Caco-2 (cell line): ENCODE data around the gene SLC25A53. TPM values are rescaled to one million over a fixed set of nuclear protein-coding genes. Genes with fewer than 3 reads are reported as not detected.

ENCODE experiments used
- BruUV-seq: library from RNA; stranded (reverse); fragments of 400-500 nt; replicated peaks from 2 replicates; lab custom pipeline; 2021; lab: Mats Ljungman, UMichigan
- CTCF ChIA-PET: fragments of 300-600 bp; sonication (Branson Sonifier 250); formaldehyde crosslinking; loops from one replicate; lab custom pipeline; 2022; ENCODE audit warnings: antibody characterized with exemption; lab: Charles Lee
- POLR2A ChIA-PET: fragments of 300-600 bp; sonication (Branson Sonifier 250); formaldehyde crosslinking; loops from one replicate; lab custom pipeline; 2022; ENCODE audit warnings: antibody characterized with exemption; lab: Charles Lee
- DNase-seq, 2 experiments: peaks; one replicate each; pipeline versions ENCODE4 v3.0.0 to v3.0.0-alpha.2; 2020 to 2022
- H3K27me3 ChIP-seq: replicated peaks from 2 replicates; pipeline ENCODE4 v1.6.0; 2011; ENCODE audit warnings: low read length; ENCODE audit not compliant: control insufficient read depth, insufficient read depth
- H3K36me3 ChIP-seq: 2 replicates; pipeline ENCODE4 v1.5.1; 2011; ENCODE audit warnings: low read length; ENCODE audit not compliant: control insufficient read depth, insufficient read depth
- H3K4me1 ChIP-seq: fragments of 250-450 bp; sonication (Bioruptor Pico); 2 replicates; pipeline ENCODE4 v1.5.1; 2020; ENCODE audit warnings: mild to moderate bottlenecking
- H3K4me3 ChIP-seq: 2 replicates; pipeline ENCODE4 v1.5.1; 2011; ENCODE audit warnings: low read depth, mild to moderate bottlenecking, control low read depth, low read length
- H3K9me3 ChIP-seq: fragments of 250-450 bp; sonication (Bioruptor Pico); 2 replicates; pipeline ENCODE4 v1.5.1; 2020; ENCODE audit warnings: mild to moderate bottlenecking, moderate library complexity
- H3K27ac Mint-ChIP-seq: one replicate; pipeline ENCODE4 v1.8.0; 2022; ENCODE audit warnings: mixed read lengths; ENCODE audit not compliant: unreplicated experiment
- H3K27me3 Mint-ChIP-seq: one replicate; pipeline ENCODE4 v1.8.0; 2022; ENCODE audit warnings: mixed read lengths; ENCODE audit not compliant: insufficient read depth, unreplicated experiment
- H3K36me3 Mint-ChIP-seq: one replicate; pipeline ENCODE4 v1.8.0; 2022; ENCODE audit warnings: mild to moderate bottlenecking, mixed read lengths; ENCODE audit not compliant: insufficient read depth, unreplicated experiment
- H3K4me1 Mint-ChIP-seq: one replicate; pipeline ENCODE4 v1.8.0; 2022; ENCODE audit warnings: low read depth, mixed read lengths; ENCODE audit not compliant: unreplicated experiment
- H3K4me3 Mint-ChIP-seq: one replicate; pipeline ENCODE4 v1.8.0; 2022; ENCODE audit warnings: mild to moderate bottlenecking, moderate library complexity, mixed read lengths; ENCODE audit not compliant: unreplicated experiment
- H3K9me3 Mint-ChIP-seq: one replicate; pipeline ENCODE4 v1.8.0; 2022; ENCODE audit warnings: mixed read lengths; ENCODE audit not compliant: unreplicated experiment
- intact Hi-C: fragments of 100-400 bp; cut with micrococcal nuclease; formaldehyde crosslinking; loops from one replicate; pipeline ENCODE4 v1.10.0; 2022; ENCODE audit not compliant: unreplicated experiment
- total RNA-seq: library from RNA; stranded (reverse); gene quantifications from 2 replicates; pipeline ENCODE4 v1.2.3, GENCODE V29; 2022
- TF ChIP-seq, protein P1 (sequence below), 2 experiments: fragments of 200-600 bp in 1 of 2; IDR thresholded peaks; 1 replicate in 1 of 2; 2 replicates in 1 of 2; pipeline versions ENCODE4 v1.5.1 to v1.8.0; 2011 to 2022; ENCODE audit warnings: antibody characterized with exemption in 1 of 2, control low read depth in 1 of 2, inconsistent platforms in 1 of 2, low read depth in 1 of 2, low read length in 1 of 2, mild to moderate bottlenecking in 1 of 2, moderate library complexity in 1 of 2; ENCODE audit not compliant: insufficient read depth in 1 of 2, severe bottlenecking in 1 of 2, unreplicated experiment in 1 of 2

The SLC25A53 gene
- total RNA-seq, 1 experiment from 2014 or later, result 3.2 TPM

DNA sequence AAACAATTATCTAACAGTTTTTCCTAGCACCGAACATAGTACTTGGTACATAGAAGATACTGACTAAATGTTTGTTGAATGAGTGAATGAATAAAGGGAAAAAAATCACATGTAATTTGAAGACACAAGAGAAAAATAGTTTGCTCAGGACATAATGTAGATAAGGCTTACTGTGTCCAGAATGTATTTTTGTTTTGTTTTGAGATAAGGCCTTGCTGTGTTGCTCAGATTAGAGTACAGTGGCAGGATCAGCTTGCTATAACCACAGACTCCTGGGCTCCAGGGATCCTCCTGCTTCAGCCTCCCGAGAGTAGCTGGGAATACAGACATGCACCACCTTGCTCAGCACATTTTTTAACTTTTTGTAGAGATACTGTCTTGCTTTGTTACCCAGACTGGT, 16.0 kb upstream of the SLC25A53 start:
- ChIA-PET CTCF (no interaction called here), POLR2A (no interaction called here)
- H3K36me3 Mint-ChIP-seq, result peaks cover 5% of the 10 kb centered on the region
- no peak overlapping the region for H3K4me3 Mint-ChIP-seq
- no peaks in the 10 kb centered on the region for H3K9me3 ChIP-seq
- H3K9me3 Mint-ChIP-seq, result no peaks in the 10 kb centered on the region
- TF ChIP-seq, protein P1, sequence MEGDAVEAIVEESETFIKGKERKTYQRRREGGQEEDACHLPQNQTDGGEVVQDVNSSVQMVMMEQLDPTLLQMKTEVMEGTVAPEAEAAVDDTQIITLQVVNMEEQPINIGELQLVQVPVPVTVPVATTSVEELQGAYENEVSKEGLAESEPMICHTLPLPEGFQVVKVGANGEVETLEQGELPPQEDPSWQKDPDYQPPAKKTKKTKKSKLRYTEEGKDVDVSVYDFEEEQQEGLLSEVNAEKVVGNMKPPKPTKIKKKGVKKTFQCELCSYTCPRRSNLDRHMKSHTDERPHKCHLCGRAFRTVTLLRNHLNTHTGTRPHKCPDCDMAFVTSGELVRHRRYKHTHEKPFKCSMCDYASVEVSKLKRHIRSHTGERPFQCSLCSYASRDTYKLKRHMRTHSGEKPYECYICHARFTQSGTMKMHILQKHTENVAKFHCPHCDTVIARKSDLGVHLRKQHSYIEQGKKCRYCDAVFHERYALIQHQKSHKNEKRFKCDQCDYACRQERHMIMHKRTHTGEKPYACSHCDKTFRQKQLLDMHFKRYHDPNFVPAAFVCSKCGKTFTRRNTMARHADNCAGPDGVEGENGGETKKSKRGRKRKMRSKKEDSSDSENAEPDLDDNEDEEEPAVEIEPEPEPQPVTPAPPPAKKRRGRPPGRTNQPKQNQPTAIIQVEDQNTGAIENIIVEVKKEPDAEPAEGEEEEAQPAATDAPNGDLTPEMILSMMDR (IDR thresholded peaks at IDR 0.05; ENCODE audit: insufficient read depth in 1 of 2, low read depth in 1 of 2, low read length in 1 of 2, severe bottlenecking in 1 of 2, unreplicated experiment in 1 of 2), result no peak
- H3K27ac Mint-ChIP-seq, result no peak overlapping the region
- DNase-seq, result no peak
- no peaks in the 10 kb centered on the region for H3K4me1 Mint-ChIP-seq
- H3K27me3 ChIP-seq, result no peaks in the 10 kb centered on the region
- intact Hi-C loops, result no loop called here
- BruUV-seq, result no TSS peak
- no peaks in the 10 kb centered on the region for H3K36me3 ChIP-seq
- H3K4me1 ChIP-seq, result no peaks in the 10 kb centered on the region
- no peaks in the 10 kb centered on the region for H3K27me3 Mint-ChIP-seq
- no peak overlapping the region for H3K4me3 ChIP-seq

DNA sequence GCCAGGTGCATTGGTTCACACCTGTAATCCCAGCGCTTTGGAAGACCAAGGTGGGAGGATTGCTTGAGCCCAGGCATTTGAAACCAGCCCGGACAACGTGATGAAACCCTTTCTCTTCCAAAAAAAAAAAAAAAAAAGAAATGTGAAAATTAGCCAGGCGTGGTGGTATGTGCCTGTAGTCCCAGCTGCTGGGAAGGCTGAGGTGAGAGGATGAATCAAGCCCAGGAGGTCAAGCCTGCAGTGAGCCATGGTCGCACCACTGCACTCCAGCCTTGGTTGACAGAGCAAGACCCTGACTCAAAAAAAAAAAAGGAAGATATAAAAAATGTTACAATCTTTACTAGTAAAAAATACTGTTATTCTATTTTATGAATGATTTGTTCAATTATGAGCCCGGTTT, 15.3 kb upstream of the SLC25A53 start:
- Mint-ChIP-seq H3K36me3 (peaks cover 5% of the 10 kb centered on the region), H3K4me3 (no peak overlapping the region), H3K4me1 (no peaks in the 10 kb centered on the region), H3K27me3 (no peaks in the 10 kb centered on the region), H3K9me3 (no peaks in the 10 kb centered on the region), H3K27ac (no peak overlapping the region)
- TF ChIP-seq, protein P1 (IDR thresholded peaks at IDR 0.05; ENCODE audit: insufficient read depth in 1 of 2, low read depth in 1 of 2, low read length in 1 of 2, severe bottlenecking in 1 of 2, unreplicated experiment in 1 of 2), result no peak
- no peak overlapping the region for H3K4me3 ChIP-seq
- no peaks in the 10 kb centered on the region for H3K4me1 ChIP-seq
- no peak for DNase-seq
- no peaks in the 10 kb centered on the region for H3K9me3 ChIP-seq
- POLR2A ChIA-PET, result no interaction called here
- no peaks in the 10 kb centered on the region for H3K27me3 ChIP-seq
- intact Hi-C loops, result no loop called here
- BruUV-seq, result no TSS peak
- H3K36me3 ChIP-seq, result no peaks in the 10 kb centered on the region
- CTCF ChIA-PET, result no interaction called here

DNA sequence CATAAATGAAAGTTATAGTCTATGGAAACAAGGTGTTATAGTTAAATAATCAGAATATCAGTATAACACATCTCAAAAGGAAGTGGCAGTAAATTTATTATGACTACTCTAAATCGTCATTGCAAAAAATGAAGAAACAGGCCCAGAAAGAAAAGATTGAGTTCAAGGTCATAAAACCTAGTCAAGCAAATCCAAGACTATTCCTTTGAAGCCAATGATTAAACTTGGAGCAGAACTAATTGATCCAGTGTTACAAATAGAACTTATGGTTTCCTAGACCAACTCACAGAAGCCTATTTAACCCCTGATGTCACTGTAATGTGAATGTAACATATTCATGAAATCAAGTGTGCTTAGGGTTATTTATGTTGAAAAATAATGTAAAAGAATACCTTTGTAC, 11.3 kb upstream of the SLC25A53 start:
- no peak for DNase-seq
- no peaks in the 10 kb centered on the region for H3K27me3 Mint-ChIP-seq

More for the DNA sequence above, 11.3 kb upstream of the SLC25A53 start:
- H3K36me3 Mint-ChIP-seq, result peaks cover 5% of the 10 kb centered on the region
- Histone ChIP-seq H3K4me1 (no peaks in the 10 kb centered on the region), H3K9me3 (no peaks in the 10 kb centered on the region), H3K4me3 (no peak overlapping the region), H3K27me3 (no peaks in the 10 kb centered on the region), H3K36me3 (no peaks in the 10 kb centered on the region)
- ChIA-PET CTCF (no interaction called here), POLR2A (no interaction called here)
- intact Hi-C loops, result no loop called here
- BruUV-seq, result TSS peak; percentile 53
- TF ChIP-seq, protein P1 (IDR thresholded peaks at IDR 0.05; ENCODE audit: insufficient read depth in 1 of 2, low read depth in 1 of 2, low read length in 1 of 2, severe bottlenecking in 1 of 2, unreplicated experiment in 1 of 2), result no peak
- no peak overlapping the region for H3K27ac Mint-ChIP-seq
- no peaks in the 10 kb centered on the region for H3K4me1 Mint-ChIP-seq
- H3K9me3 Mint-ChIP-seq, result no peaks in the 10 kb centered on the region
- H3K4me3 Mint-ChIP-seq, result peak overlapping the region; percentile 78
